Heart left ventricle (tissue), 13 donors: ENCODE measurements around the gene PTP4A1.

Source experiments
- POLR2A ChIP-seq, 2 donors: fragments of 450-650 bp; IDR thresholded peaks; one replicate each; pipeline ENCODE4 v1.6.1; 2017; ENCODE audit warnings: antibody characterized with exemption in 2 of 2, mild to moderate bottlenecking in 2 of 2, moderate library complexity in 2 of 2
- TF ChIP-seq, protein P1 (sequence below), 12 donors: fragments of 200-600 bp; sonication (generic) in 4 of 12; IDR thresholded peaks; one replicate each; pipeline versions ENCODE4 v1.5.0 to v1.8.0; 2018 to 2022; ENCODE audit warnings: antibody characterized with exemption in 12 of 12, mild to moderate bottlenecking in 5 of 12
- donor health status: ischemic (EF 13 %, LVEDD 7.1; RV severe dilation, severe dysfunction).
- donor health status: DM: no; HTN: yes; CAD: no.
- donor health status: DM: no; HTN: no; CAD: no.
- donor health status: ischemic (EF 25% LVEDD 6.9; RV normal size, moderate dysfunction).
- donor health status: ischemic (EF 25% LVEDD 5.7; RV mildly dilated, moderate dysfunction).
- donor health status: ischemic (EF 35%, LVEDD 5.7; RV mildly dilated, moderate dysfunction).
- donor health status: nonischemic (EF 11% LVEDD 7.7; RV severe dilation, severe dysfunction).
- donor health status: DM: yes; HTN: yes; CAD: no.
- donor health status: PGD.
- donor health status: ischemic (EF 29% LVEDD 5.4; RV normal size, mild dysfunction).
- donor health status: nonischemic (EF 23%, LVEDD 6.1; RV moderate dilation, normal function).

DNA sequence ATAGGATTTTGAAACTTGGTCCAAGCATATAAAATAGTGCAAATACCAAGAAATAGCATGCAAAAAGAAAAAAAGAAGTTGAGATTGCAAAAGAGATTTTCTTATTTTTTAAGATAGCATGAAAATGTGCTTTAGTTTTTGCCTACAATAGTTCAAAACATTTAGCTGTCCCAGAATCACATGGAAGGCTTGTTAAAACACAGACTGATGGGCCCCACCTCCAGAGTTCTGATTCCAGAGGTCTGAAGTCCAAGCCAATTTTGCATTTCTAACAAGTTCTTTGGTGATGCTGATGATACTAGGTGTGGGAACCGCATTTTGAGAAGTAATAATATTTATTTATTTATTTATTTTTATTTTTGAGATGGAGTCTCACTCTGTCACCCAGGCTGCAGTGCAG is 33.7 kb upstream of the PTP4A1 start:
- TF ChIP-seq, protein P1, sequence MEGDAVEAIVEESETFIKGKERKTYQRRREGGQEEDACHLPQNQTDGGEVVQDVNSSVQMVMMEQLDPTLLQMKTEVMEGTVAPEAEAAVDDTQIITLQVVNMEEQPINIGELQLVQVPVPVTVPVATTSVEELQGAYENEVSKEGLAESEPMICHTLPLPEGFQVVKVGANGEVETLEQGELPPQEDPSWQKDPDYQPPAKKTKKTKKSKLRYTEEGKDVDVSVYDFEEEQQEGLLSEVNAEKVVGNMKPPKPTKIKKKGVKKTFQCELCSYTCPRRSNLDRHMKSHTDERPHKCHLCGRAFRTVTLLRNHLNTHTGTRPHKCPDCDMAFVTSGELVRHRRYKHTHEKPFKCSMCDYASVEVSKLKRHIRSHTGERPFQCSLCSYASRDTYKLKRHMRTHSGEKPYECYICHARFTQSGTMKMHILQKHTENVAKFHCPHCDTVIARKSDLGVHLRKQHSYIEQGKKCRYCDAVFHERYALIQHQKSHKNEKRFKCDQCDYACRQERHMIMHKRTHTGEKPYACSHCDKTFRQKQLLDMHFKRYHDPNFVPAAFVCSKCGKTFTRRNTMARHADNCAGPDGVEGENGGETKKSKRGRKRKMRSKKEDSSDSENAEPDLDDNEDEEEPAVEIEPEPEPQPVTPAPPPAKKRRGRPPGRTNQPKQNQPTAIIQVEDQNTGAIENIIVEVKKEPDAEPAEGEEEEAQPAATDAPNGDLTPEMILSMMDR (IDR thresholded peaks at IDR 0.05): no peak
- no peak for TF ChIP-seq POLR2A (IDR thresholded peaks at IDR 0.05)
